Measurements from ENCODE around the gene SMARCD1.

DNA sequence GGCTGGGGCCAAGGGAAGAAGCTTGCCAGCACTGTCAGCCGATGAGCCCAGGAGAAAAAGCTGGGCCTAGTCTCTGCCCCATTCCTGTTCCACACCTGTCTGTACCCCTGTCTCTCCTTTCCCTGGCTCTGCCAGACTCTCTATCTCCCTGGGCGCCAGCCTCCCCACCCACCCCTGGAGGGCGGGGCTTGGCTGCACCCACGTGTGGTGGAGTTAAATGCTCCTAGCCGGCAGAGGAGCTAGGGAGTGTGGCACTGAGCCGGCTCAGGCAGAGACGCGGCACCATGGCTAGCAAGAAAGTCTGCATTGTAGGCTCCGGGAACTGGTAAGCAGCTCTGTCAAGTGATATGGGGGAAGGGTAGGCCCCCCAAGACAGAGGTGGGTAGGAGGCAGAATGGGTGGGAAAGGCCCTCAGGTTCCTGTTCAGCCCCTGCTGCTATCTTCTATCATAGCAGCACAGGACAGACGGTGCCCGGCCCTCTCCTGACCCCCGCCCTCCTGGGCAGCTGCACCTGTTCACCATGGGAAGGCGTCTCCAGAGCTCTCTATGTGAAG is 18.7 kb downstream of the SMARCD1 start, which contains the start of gene GPD1:
- TF ChIP-seq CTCF (IDR thresholded peaks at IDR 0.05) (peak in 1 of 3 experiments; percentile 7), POLR2A (IDR thresholded peaks at IDR 0.05; ENCODE audit: low read depth) (no peak)

All from esophagus muscularis mucosa (tissue), 3 donors.